ENCODE data around the gene PARN.
A peak's percentile ranks its signal among the peaks of the same experiment; 100 is the strongest.

Gene PARN

GRCh38 chr16:14520753-14521152, 109.3 kb downstream of the PARN start:
- no peaks in the 10 kb centered on the region for H3K36me3 ChIP-seq (ENCODE audit: insufficient read depth, low read length)
- H3K9me3 ChIP-seq (ENCODE audit: low read length) = no peaks in the 10 kb centered on the region
- no peak overlapping the region for H3K9ac ChIP-seq (ENCODE audit: low read length)
- peaks cover 3% of the 10 kb centered on the region for H3K4me1 ChIP-seq (ENCODE audit: insufficient read depth, low read length)
- no peak overlapping the region for H3K4me3 ChIP-seq (ENCODE audit: low read depth in 1 of 2, low read length in 2 of 2)
- no peak overlapping the region for H3K27ac ChIP-seq (ENCODE audit: low read depth, low read length)
- H3K27me3 ChIP-seq (ENCODE audit: control insufficient read depth in 1 of 2, insufficient read depth in 2 of 2, low read length in 2 of 2) = no peaks in the 10 kb centered on the region

DNA sequence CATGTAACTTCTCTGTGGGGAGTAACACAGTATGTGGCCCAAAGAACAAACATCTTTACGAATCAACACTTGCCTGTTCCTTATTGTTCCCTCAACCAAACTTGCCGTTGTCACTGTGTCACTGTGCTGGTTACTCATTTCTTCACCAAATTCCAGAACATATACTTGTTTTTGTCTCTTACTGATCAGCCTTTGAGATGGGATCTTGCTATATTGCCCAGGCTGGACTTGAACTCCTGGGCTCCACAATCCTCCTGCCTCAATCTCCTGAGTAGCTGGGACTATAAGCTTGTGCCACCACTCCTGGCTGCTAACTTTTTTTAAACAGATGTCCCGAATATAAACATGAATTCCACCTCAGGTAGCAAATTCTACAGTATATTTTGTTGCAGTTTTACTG, 115.1 kb downstream of the PARN start:
- H3K4me3 ChIP-seq (ENCODE audit: low read depth in 1 of 2, low read length in 2 of 2) = no peak overlapping the region
- no peaks in the 10 kb centered on the region for H3K27me3 ChIP-seq (ENCODE audit: control insufficient read depth in 1 of 2, insufficient read depth in 2 of 2, low read length in 2 of 2)
- no peak overlapping the region for H3K27ac ChIP-seq (ENCODE audit: low read depth, low read length)
- H3K9ac ChIP-seq (ENCODE audit: low read length) = no peak overlapping the region
- H3K36me3 ChIP-seq (ENCODE audit: insufficient read depth, low read length) = no peaks in the 10 kb centered on the region
- no peaks in the 10 kb centered on the region for H3K9me3 ChIP-seq (ENCODE audit: low read length)
- H3K4me1 ChIP-seq (ENCODE audit: insufficient read depth, low read length) = peaks cover 3% of the 10 kb centered on the region

GRCh38 chr16:14513389-14514107, 116.5 kb downstream of the PARN start:
- Histone ChIP-seq H3K36me3 (ENCODE audit: insufficient read depth, low read length) (no peaks in the 10 kb centered on the region), H3K9ac (ENCODE audit: low read length) (no peak overlapping the region), H3K4me3 (ENCODE audit: low read depth in 1 of 2, low read length in 2 of 2) (no peak overlapping the region), H3K4me1 (ENCODE audit: insufficient read depth, low read length) (no peaks in the 10 kb centered on the region), H3K27me3 (ENCODE audit: control insufficient read depth in 1 of 2, insufficient read depth in 2 of 2, low read length in 2 of 2) (no peaks in the 10 kb centered on the region), H3K9me3 (ENCODE audit: low read length) (no peaks in the 10 kb centered on the region), H3K27ac (ENCODE audit: low read depth, low read length) (no peak overlapping the region)

GRCh38 chr16:14511800-14512135, 118.3 kb downstream of the PARN start:
- Histone ChIP-seq H3K27ac (ENCODE audit: low read depth, low read length) (no peak overlapping the region), H3K4me3 (ENCODE audit: low read depth in 1 of 2, low read length in 2 of 2) (no peak overlapping the region), H3K4me1 (ENCODE audit: insufficient read depth, low read length) (no peaks in the 10 kb centered on the region), H3K9ac (ENCODE audit: low read length) (no peak overlapping the region), H3K36me3 (ENCODE audit: insufficient read depth, low read length) (no peaks in the 10 kb centered on the region), H3K9me3 (ENCODE audit: low read length) (no peaks in the 10 kb centered on the region), H3K27me3 (ENCODE audit: control insufficient read depth in 1 of 2, insufficient read depth in 2 of 2, low read length in 2 of 2) (no peaks in the 10 kb centered on the region)

DNA sequence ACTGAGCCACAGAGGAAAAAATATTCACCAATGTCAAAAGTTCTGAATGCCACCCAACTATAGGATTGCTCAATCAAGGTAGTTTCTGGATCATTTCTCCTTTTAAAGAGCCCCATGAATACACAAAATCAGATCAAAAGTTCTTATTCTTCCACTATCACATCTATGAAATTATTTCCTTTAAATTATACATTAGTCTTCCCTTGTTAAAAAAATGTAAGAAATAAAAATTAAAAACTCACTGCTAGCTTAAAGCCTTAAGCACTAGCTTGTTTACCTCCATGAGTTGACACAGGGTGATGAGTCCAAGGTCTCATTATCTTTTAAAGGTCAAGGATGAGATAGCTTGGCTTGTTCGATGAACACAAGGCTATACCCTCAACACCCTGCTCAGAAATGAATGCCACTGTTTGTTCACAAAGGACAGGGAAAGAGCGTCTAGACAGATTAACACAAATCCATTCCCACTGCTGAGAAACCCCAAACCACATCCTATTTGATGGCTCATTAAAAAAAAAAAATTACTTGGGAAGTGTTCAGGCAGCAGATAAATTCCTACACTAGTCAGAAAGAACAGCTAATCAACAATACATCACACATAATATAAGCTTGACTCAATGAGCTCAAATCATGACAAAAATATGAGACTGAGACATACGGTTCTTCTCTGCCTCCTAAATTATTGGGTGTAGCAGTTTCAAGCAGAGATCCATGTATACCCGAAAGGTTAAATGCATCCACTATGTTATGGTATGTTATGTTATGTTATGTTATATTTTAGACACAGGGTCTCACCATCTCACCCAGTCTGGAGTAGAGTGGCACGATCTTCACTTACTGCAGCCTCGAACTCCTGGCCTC, 118.9 kb downstream of the PARN start:
- Histone ChIP-seq H3K9me3 (ENCODE audit: low read length) (no peaks in the 10 kb centered on the region), H3K4me1 (ENCODE audit: insufficient read depth, low read length) (no peaks in the 10 kb centered on the region), H3K27ac (ENCODE audit: low read depth, low read length) (no peak overlapping the region), H3K4me3 (ENCODE audit: low read depth in 1 of 2, low read length in 2 of 2) (no peak overlapping the region), H3K36me3 (ENCODE audit: insufficient read depth, low read length) (no peaks in the 10 kb centered on the region), H3K9ac (ENCODE audit: low read length) (no peak overlapping the region), H3K27me3 (ENCODE audit: control insufficient read depth in 1 of 2, insufficient read depth in 2 of 2, low read length in 2 of 2) (no peaks in the 10 kb centered on the region)

GRCh38 chr16:14510581-14510938, 119.5 kb downstream of the PARN start:
- no peak overlapping the region for H3K27ac ChIP-seq (ENCODE audit: low read depth, low read length)

GRCh38 chr16:14509675-14510132, 120.4 kb downstream of the PARN start:
- Histone ChIP-seq H3K4me1 (ENCODE audit: insufficient read depth, low read length) (no peaks in the 10 kb centered on the region), H3K9me3 (ENCODE audit: low read length) (no peaks in the 10 kb centered on the region), H3K9ac (ENCODE audit: low read length) (no peak overlapping the region), H3K27ac (ENCODE audit: low read depth, low read length) (no peak overlapping the region), H3K36me3 (ENCODE audit: insufficient read depth, low read length) (no peaks in the 10 kb centered on the region), H3K27me3 (ENCODE audit: control insufficient read depth in 1 of 2, insufficient read depth in 2 of 2, low read length in 2 of 2) (no peaks in the 10 kb centered on the region), H3K4me3 (ENCODE audit: low read depth in 1 of 2, low read length in 2 of 2) (no peak overlapping the region)

More at GRCh38 chr16:14510581-14510938, 119.5 kb downstream of the PARN start:
- Histone ChIP-seq H3K9ac (ENCODE audit: low read length) (no peak overlapping the region), H3K27me3 (ENCODE audit: control insufficient read depth in 1 of 2, insufficient read depth in 2 of 2, low read length in 2 of 2) (no peaks in the 10 kb centered on the region), H3K9me3 (ENCODE audit: low read length) (no peaks in the 10 kb centered on the region), H3K4me3 (ENCODE audit: low read depth in 1 of 2, low read length in 2 of 2) (no peak overlapping the region), H3K36me3 (ENCODE audit: insufficient read depth, low read length) (no peaks in the 10 kb centered on the region), H3K4me1 (ENCODE audit: insufficient read depth, low read length) (no peaks in the 10 kb centered on the region)

DNA sequence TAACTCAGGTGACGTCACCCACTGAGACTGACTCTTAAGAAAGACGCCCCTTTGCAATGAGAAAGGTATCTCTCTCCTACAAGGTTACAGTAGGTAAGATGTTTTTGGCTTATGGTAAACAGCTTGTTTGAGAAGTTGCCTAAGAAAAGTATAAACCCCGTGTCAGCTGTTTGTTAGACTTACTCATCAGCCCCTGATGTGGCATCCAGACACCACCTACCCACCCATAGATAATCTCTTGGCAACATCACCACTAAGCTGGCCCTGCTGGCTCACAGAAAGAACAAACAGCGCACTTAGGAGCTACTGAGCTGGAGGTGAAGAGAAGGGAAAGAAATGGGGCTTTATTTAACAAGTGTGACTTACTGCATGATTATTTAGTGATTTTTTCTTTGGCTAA, 121.0 kb downstream of the PARN start:
- H3K9ac ChIP-seq (ENCODE audit: low read length) = no peak overlapping the region
- H3K4me1 ChIP-seq (ENCODE audit: insufficient read depth, low read length) = no peaks in the 10 kb centered on the region
- H3K9me3 ChIP-seq (ENCODE audit: low read length) = no peaks in the 10 kb centered on the region
- H3K27me3 ChIP-seq (ENCODE audit: control insufficient read depth in 1 of 2, insufficient read depth in 2 of 2, low read length in 2 of 2) = no peaks in the 10 kb centered on the region
- no peak overlapping the region for H3K27ac ChIP-seq (ENCODE audit: low read depth, low read length)
- H3K36me3 ChIP-seq (ENCODE audit: insufficient read depth, low read length) = no peaks in the 10 kb centered on the region
- H3K4me3 ChIP-seq (ENCODE audit: low read depth in 1 of 2, low read length in 2 of 2) = no peak overlapping the region

- no peak overlapping the region for H3K27ac ChIP-seq (ENCODE audit: low read depth, low read length)
- no peaks in the 10 kb centered on the region for H3K36me3 ChIP-seq (ENCODE audit: insufficient read depth, low read length)
- no peak overlapping the region for H3K4me3 ChIP-seq (ENCODE audit: low read depth in 1 of 2, low read length in 2 of 2)
- H3K9me3 ChIP-seq (ENCODE audit: low read length) = no peaks in the 10 kb centered on the region
- H3K27me3 ChIP-seq (ENCODE audit: control insufficient read depth in 1 of 2, insufficient read depth in 2 of 2, low read length in 2 of 2) = no peaks in the 10 kb centered on the region
- no peak overlapping the region for H3K9ac ChIP-seq (ENCODE audit: low read length)
- peaks cover 13% of the 10 kb centered on the region for H3K4me1 ChIP-seq (ENCODE audit: insufficient read depth, low read length)
Measured at GRCh38 chr16:14505846-14506245, 124.2 kb downstream of the PARN start.

DNA sequence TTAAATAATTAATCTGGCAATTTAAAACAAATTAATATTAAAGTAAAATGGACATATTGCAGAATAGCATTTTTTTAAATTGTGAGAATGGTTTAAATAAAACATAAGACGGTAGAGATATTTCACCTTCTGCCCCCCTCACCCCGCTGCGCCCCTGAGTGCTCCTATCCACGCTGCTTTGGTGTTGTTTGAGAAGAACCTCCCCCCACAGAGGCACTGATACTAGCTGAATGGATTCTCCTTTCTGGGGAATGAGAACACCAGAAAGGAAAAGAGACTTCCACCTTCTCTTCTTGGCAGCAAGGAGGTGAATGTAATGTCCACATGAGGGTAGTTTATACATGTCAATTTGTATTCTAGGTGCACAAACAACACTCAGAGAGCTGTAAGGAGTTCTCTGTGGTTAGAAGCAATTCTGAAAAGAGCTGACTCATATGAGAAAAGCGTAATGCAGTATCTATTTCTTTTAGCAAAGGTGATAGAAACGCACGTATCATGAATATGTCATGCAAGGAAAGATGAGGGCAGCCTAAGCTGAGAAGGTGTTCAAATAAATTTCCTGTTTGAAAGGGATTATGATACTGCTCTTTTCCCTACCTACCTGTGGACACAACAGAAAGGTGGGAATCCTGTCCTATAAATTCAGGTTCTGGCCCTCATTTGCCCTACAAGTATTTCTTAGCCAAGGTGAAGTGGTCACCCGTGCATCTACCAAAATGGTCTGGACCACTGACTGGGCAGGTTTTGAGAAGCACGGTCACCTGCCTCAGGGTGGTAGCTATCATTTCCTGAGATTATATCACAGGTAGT, 126.9 kb downstream of the PARN start:
- H3K27ac ChIP-seq (ENCODE audit: low read depth, low read length) = no peak overlapping the region
- no peaks in the 10 kb centered on the region for H3K27me3 ChIP-seq (ENCODE audit: control insufficient read depth in 1 of 2, insufficient read depth in 2 of 2, low read length in 2 of 2)
- peaks cover 17% of the 10 kb centered on the region for H3K4me1 ChIP-seq (ENCODE audit: insufficient read depth, low read length)
- H3K9me3 ChIP-seq (ENCODE audit: low read length) = no peaks in the 10 kb centered on the region
- H3K9ac ChIP-seq (ENCODE audit: low read length) = no peak overlapping the region
- H3K4me3 ChIP-seq (ENCODE audit: low read depth in 1 of 2, low read length in 2 of 2) = no peak overlapping the region
- H3K36me3 ChIP-seq (ENCODE audit: insufficient read depth, low read length) = no peaks in the 10 kb centered on the region

GRCh38 chr16:14502256-14502875, 127.7 kb downstream of the PARN start:
- Histone ChIP-seq H3K9me3 (ENCODE audit: low read length) (no peaks in the 10 kb centered on the region), H3K4me1 (ENCODE audit: insufficient read depth, low read length) (peaks cover 17% of the 10 kb centered on the region), H3K9ac (ENCODE audit: low read length) (no peak overlapping the region), H3K4me3 (ENCODE audit: low read depth in 1 of 2, low read length in 2 of 2) (no peak overlapping the region), H3K27me3 (ENCODE audit: control insufficient read depth in 1 of 2, insufficient read depth in 2 of 2, low read length in 2 of 2) (no peaks in the 10 kb centered on the region), H3K27ac (ENCODE audit: low read depth, low read length) (peak overlapping the region; percentile 59), H3K36me3 (ENCODE audit: insufficient read depth, low read length) (no peaks in the 10 kb centered on the region)

Measured in muscle layer of colon (tissue), 2 donors.